GM21360 (cell line): Measurements from ENCODE around the gene HAL.
A peak's percentile ranks its signal among the peaks of the same experiment; 100 is the strongest.

Source experiments
- ATAC-seq: cut with Tn5 transposase; IDR thresholded peaks from one replicate; pipeline ENCODE4 v1.9.1; 2021; ENCODE audit warnings: mild to moderate bottlenecking, moderate library complexity; ENCODE audit not compliant: unreplicated experiment

HAL gene

GRCh38 chr12:95943330-95943842 is 52.8 kb downstream of the HAL start, which contains the start of gene AMDHD1:
Gene AMDHD1, plus strand, starts transcription at chr12:95943331. Its CDS starts 68 bp downstream, at chr12:95943399.
- peak; percentile 56 for ATAC-seq

- ATAC-seq, result peak; percentile 96
Measured at GRCh38 chr12:95942524-95943329, 53.4 kb downstream of the HAL start, which contains the start of gene CCDC38. Gene CCDC38, minus strand, starts transcription at chr12:95942614. Its CDS starts 6,105 bp downstream, at chr12:95936509.

GRCh38 chr12:95942101-95942523 is 54.0 kb downstream of the HAL start:
- ATAC-seq, result no peak

GRCh38 chr12:95940514-95940913 is 55.6 kb downstream of the HAL start:
- ATAC-seq, result no peak
